ENCODE results near the gene RUVBL2.
A peak's percentile ranks its signal among the peaks of the same experiment; 100 is the strongest.

RUVBL2 gene

DNA sequence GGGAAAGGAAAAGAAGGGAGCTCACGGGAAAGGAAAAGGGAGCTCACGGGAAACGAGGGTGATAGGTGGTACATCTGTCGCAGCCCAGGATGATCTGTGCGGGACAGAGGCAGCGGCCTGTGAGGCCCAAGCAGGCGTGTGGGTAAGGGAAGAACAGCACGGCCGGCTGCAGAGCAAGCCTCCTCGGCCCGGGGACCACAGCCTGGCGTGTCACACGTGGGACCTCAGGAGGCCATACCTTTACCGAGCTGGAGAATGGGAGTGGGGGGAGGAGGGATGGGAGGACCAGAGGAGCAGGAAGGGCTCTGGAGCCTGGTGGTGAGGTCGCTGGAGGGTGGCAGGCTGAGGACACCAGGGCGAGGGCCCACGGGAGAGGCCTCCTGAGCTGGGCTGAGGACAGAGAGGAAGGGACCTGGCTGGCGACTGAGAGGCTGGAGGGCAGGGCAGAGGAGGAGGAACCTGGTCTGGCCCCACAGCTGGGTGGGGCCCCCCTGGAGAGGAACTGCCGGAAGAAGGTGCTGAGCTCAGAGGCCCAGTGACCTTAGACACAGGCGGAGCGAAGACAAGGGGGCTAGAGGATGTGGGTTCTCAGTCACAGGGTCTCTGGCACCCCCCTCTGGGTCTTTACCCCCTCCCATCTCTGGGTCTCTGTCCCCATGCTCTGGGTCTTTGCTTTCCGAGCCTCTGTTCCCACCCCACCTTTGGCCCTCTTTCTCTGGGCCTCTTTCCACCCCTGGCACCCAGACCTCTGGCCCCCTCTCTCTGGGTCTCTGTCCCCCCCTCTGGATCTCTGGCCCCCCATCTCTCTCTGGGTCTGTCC, 31.4 kb upstream of the RUVBL2 start (continued):
- TF ChIP-seq, protein P1, sequence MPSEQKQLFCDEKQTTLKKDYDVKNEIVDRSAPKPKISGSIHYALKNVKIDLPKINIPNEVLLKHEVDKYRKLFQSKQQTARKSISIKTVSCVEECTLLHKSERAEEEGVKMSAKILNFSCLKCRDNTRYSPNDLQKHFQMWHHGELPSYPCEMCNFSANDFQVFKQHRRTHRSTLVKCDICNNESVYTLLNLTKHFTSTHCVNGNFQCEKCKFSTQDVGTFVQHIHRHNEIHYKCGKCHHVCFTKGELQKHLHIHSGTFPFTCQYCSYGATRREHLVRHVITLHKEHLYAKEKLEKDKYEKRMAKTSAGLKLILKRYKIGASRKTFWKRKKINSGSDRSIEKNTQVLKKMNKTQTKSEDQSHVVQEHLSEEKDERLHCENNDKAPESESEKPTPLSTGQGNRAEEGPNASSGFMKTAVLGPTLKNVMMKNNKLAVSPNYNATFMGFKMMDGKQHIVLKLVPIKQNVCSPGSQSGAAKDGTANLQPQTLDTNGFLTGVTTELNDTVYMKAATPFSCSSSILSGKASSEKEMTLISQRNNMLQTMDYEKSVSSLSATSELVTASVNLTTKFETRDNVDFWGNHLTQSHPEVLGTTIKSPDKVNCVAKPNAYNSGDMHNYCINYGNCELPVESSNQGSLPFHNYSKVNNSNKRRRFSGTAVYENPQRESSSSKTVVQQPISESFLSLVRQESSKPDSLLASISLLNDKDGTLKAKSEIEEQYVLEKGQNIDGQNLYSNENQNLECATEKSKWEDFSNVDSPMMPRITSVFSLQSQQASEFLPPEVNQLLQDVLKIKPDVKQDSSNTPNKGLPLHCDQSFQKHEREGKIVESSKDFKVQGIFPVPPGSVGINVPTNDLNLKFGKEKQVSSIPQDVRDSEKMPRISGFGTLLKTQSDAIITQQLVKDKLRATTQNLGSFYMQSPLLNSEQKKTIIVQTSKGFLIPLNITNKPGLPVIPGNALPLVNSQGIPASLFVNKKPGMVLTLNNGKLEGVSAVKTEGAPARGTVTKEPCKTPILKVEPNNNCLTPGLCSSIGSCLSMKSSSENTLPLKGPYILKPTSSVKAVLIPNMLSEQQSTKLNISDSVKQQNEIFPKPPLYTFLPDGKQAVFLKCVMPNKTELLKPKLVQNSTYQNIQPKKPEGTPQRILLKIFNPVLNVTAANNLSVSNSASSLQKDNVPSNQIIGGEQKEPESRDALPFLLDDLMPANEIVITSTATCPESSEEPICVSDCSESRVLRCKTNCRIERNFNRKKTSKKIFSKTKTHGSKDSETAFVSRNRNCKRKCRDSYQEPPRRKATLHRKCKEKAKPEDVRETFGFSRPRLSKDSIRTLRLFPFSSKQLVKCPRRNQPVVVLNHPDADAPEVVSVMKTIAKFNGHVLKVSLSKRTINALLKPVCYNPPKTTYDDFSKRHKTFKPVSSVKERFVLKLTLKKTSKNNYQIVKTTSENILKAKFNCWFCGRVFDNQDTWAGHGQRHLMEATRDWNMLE (tag by site-specific recombination; conservative IDR thresholded peaks at IDR 0.05; ENCODE audit: low read depth): no peak
- no peak for TF ChIP-seq ZNF341 (tag by site-specific recombination; IDR thresholded peaks at IDR 0.05; ENCODE audit: low read depth)
- TF ChIP-seq HOXD13 (CRISPR knock-in tag; IDR thresholded peaks at IDR 0.05; ENCODE audit: borderline replicate concordance): no peak
- no peak for TF ChIP-seq ZNF843 (tag by site-specific recombination; IDR thresholded peaks at IDR 0.05)
- TF ChIP-seq ZNF777 (tag by site-specific recombination; IDR thresholded peaks at IDR 0.05; ENCODE audit: borderline replicate concordance): no peak
- TF ChIP-seq ZNF155 (tag by site-specific recombination; IDR thresholded peaks at IDR 0.05): no peak
- TF ChIP-seq, protein P2, sequence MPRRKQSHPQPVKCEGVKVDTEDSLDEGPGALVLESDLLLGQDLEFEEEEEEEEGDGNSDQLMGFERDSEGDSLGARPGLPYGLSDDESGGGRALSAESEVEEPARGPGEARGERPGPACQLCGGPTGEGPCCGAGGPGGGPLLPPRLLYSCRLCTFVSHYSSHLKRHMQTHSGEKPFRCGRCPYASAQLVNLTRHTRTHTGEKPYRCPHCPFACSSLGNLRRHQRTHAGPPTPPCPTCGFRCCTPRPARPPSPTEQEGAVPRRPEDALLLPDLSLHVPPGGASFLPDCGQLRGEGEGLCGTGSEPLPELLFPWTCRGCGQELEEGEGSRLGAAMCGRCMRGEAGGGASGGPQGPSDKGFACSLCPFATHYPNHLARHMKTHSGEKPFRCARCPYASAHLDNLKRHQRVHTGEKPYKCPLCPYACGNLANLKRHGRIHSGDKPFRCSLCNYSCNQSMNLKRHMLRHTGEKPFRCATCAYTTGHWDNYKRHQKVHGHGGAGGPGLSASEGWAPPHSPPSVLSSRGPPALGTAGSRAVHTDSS (tag by site-specific recombination; IDR thresholded peaks at IDR 0.05): no peak
- TF ChIP-seq ZNF24 (tag by site-specific recombination; IDR thresholded peaks at IDR 0.05): no peak
- TF ChIP-seq ZNF626 (tag by site-specific recombination; IDR thresholded peaks at IDR 0.05): no peak
- TF ChIP-seq ZSCAN30 (tag by site-specific recombination; IDR thresholded peaks at IDR 0.05): peak; percentile 51; the same call in 1 of the 2 replicates
- TF ChIP-seq ZNF354C (tag by site-specific recombination; IDR thresholded peaks at IDR 0.05; ENCODE audit: borderline replicate concordance, low read depth): no peak
- TF ChIP-seq, protein P3, sequence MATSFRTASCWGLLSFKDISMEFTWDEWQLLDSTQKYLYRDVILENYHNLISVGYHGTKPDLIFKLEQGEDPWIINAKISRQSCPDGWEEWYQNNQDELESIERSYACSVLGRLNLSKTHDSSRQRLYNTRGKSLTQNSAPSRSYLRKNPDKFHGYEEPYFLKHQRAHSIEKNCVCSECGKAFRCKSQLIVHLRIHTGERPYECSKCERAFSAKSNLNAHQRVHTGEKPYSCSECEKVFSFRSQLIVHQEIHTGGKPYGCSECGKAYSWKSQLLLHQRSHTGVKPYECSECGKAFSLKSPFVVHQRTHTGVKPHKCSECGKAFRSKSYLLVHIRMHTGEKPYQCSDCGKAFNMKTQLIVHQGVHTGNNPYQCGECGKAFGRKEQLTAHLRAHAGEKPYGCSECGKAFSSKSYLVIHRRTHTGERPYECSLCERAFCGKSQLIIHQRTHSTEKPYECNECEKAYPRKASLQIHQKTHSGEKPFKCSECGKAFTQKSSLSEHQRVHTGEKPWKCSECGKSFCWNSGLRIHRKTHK (tag by site-specific recombination; IDR thresholded peaks at IDR 0.05): no peak
- TF ChIP-seq, protein P4, sequence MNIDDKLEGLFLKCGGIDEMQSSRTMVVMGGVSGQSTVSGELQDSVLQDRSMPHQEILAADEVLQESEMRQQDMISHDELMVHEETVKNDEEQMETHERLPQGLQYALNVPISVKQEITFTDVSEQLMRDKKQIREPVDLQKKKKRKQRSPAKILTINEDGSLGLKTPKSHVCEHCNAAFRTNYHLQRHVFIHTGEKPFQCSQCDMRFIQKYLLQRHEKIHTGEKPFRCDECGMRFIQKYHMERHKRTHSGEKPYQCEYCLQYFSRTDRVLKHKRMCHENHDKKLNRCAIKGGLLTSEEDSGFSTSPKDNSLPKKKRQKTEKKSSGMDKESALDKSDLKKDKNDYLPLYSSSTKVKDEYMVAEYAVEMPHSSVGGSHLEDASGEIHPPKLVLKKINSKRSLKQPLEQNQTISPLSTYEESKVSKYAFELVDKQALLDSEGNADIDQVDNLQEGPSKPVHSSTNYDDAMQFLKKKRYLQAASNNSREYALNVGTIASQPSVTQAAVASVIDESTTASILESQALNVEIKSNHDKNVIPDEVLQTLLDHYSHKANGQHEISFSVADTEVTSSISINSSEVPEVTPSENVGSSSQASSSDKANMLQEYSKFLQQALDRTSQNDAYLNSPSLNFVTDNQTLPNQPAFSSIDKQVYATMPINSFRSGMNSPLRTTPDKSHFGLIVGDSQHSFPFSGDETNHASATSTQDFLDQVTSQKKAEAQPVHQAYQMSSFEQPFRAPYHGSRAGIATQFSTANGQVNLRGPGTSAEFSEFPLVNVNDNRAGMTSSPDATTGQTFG (tag by site-specific recombination; IDR thresholded peaks at IDR 0.05; ENCODE audit: borderline replicate concordance): no peak
- TF ChIP-seq KLF7 (tag by site-specific recombination; IDR thresholded peaks at IDR 0.05; ENCODE audit: borderline replicate concordance): no peak
- no peak for TF ChIP-seq ZNF561 (tag by site-specific recombination; IDR thresholded peaks at IDR 0.05; ENCODE audit: borderline replicate concordance)
- TF ChIP-seq, protein P5, sequence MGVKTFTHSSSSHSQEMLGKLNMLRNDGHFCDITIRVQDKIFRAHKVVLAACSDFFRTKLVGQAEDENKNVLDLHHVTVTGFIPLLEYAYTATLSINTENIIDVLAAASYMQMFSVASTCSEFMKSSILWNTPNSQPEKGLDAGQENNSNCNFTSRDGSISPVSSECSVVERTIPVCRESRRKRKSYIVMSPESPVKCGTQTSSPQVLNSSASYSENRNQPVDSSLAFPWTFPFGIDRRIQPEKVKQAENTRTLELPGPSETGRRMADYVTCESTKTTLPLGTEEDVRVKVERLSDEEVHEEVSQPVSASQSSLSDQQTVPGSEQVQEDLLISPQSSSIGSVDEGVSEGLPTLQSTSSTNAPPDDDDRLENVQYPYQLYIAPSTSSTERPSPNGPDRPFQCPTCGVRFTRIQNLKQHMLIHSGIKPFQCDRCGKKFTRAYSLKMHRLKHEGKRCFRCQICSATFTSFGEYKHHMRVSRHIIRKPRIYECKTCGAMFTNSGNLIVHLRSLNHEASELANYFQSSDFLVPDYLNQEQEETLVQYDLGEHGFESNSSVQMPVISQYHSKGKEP (tag by site-specific recombination; IDR thresholded peaks at IDR 0.05): no peak
- TF ChIP-seq ZBTB20 (tag by site-specific recombination; IDR thresholded peaks at IDR 0.05): peak; percentile 15; the same call in 1 of the 2 replicates
- TF ChIP-seq ZNF37A (tag by site-specific recombination; IDR thresholded peaks at IDR 0.05): no peak
- TF ChIP-seq ZBTB21 (tag by site-specific recombination; IDR thresholded peaks at IDR 0.05): no peak
- TF ChIP-seq ZNF214 (tag by site-specific recombination; IDR thresholded peaks at IDR 0.05; ENCODE audit: borderline replicate concordance): no peak
- TF ChIP-seq HOXC10 (CRISPR knock-in tag; IDR thresholded peaks at IDR 0.05): no peak
- peak; percentile 48; the same call in 1 of the 2 replicates for TF ChIP-seq ZBTB48 (tag by site-specific recombination; IDR thresholded peaks at IDR 0.05)
- TF ChIP-seq GFI1B (tag by site-specific recombination; IDR thresholded peaks at IDR 0.05): no peak
- TF ChIP-seq ZNF555 (tag by site-specific recombination; conservative IDR thresholded peaks at IDR 0.05): no peak
- no peak for TF ChIP-seq ZNF473 (tag by site-specific recombination; IDR thresholded peaks at IDR 0.05)
- TF ChIP-seq ZNF670 (tag by site-specific recombination; IDR thresholded peaks at IDR 0.05; ENCODE audit: low read depth): no peak
- no peak for TF ChIP-seq BCL11A (tag by site-specific recombination; IDR thresholded peaks at IDR 0.05; ENCODE audit: low read depth)
- no peak for TF ChIP-seq GLI4 (tag by site-specific recombination; IDR thresholded peaks at IDR 0.05)
